GM12873 (cell line): ENCODE data around the gene SQSTM1.

Experiments
- CTCF ChIP-seq: IDR thresholded peaks from 2 replicates; pipeline ENCODE4 v1.5.1; 2012; ENCODE audit warnings: low read depth, mild to moderate bottlenecking, moderate library complexity, low read length, control low read depth; ENCODE audit not compliant: insufficient read depth; ENCODE audit errors: missing control alignments

The SQSTM1 gene

DNA sequence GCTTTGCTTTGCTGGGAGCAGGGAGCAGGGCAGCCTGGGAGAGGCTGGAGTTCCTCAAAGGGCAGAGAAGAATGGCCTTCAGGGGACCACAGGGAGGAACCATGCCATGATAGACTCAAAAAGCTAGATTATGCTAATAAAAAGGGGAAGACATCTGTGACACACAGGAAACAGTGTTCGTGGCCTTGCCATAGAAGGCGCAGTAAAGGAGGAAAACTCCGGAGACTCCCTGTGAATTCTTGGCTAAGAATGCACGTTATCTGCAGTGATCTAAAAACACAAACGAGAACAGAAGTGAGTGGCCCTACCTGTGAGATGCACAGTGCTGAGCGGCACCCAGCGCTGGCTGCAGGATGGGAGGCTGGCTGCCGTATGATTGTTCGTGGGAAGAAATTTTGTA is 42.8 kb upstream of the SQSTM1 start:
- no peak for TF ChIP-seq CTCF

- TF ChIP-seq CTCF, result no peak
These were observed 42.1 kb upstream of the SQSTM1 start for GRCh38 chr5:179778591-179778990.

- TF ChIP-seq CTCF, result no peak
These were observed 40.9 kb upstream of the SQSTM1 start for GRCh38 chr5:179779826-179780225.

DNA sequence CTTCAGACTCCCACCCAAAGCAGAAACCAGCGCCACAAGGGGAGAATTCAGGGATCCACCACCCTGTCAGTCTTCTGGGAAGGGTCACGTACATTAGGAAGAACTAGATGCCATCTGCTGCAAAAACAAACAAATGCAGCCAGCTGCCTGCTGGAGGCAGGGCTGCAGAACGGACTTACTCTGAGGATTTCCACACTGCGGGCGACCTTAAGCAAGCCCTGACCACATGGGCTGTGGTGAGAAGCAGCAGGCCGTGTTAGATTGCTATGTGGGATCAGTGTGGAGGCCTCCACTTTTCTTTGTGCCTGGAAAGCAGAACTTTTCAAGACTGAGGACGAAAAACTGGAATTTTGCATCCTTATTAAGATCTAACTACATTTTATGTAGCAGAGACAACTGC is 40.3 kb upstream of the SQSTM1 start:
- TF ChIP-seq CTCF, result no peak

- no peak for TF ChIP-seq CTCF
These were observed 38.9 kb upstream of the SQSTM1 start for GRCh38 chr5:179781846-179782245.

DNA sequence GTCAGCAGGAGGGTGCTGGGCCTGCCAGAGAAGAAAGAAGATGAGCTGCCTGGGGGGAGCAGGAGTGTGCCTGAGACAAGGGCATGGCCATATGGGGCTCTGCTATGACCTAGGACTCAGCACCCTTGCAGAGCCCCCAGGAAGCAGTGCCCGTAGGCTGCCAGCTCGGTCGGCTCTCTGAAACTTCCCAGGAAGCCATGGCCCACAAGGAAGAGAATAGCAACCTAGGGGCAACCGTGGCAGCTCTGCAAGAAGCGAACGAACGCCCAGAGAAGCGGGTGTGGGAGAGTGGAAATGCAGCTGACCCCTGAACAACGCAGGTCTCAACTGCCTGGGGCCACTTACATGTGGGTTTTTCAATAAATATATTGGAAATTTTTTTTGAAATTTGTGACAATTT is 37.6 kb upstream of the SQSTM1 start:
- no peak for TF ChIP-seq CTCF

- TF ChIP-seq CTCF, result no peak
These were observed 33.8 kb upstream of the SQSTM1 start for GRCh38 chr5:179786861-179787260.
